Naive thymus-derived CD4-positive, alpha-beta T cell (primary cell): ENCODE measurements around the gene VPS18. TPM values are rescaled to one million over a fixed set of nuclear protein-coding genes. Genes with fewer than 3 reads are reported as not detected.

Experiments used
- ATAC-seq: fragments of 150-1000 bp; cut with Tn5 transposase; 2 replicates; pipeline ENCODE4 v1.10.0; 2021; ENCODE audit warnings: mild to moderate bottlenecking, moderate library complexity
- CTCF ChIA-PET: fragments of 350-600 bp; sonication (Branson Sonifier 250); formaldehyde crosslinking; loops from one replicate; lab custom pipeline; 2021; ENCODE audit warnings: antibody characterized with exemption; lab: Charles Lee
- POLR2A ChIA-PET: fragments of 350-600 bp; sonication (Branson Sonifier 250); formaldehyde crosslinking; loops from one replicate; lab custom pipeline; 2021; ENCODE audit warnings: antibody characterized with exemption, inconsistent platforms; lab: Charles Lee
- DNase-seq, 9 donors: peaks; one replicate each; pipeline versions ENCODE4 v3.0.0 to v3.0.0-alpha.2; 2020 to 2022; ENCODE audit warnings: mixed read lengths in 1 of 9
- H3K27ac ChIP-seq: one replicate; pipeline ENCODE4 v1.7.0; 2013; ENCODE audit warnings: mild to moderate bottlenecking, low read depth, low read length, moderate library complexity
- H3K27me3 ChIP-seq, 2 donors: one replicate each; pipeline ENCODE4 v1.7.0; 2013; ENCODE audit warnings: low read length in 2 of 2, mild to moderate bottlenecking in 2 of 2, moderate library complexity in 2 of 2; ENCODE audit not compliant: control insufficient read depth in 2 of 2, insufficient read depth in 2 of 2
- H3K36me3 ChIP-seq, 3 experiments: 1 replicate in 2 of 3; 2 replicates in 1 of 3; pipeline ENCODE4 v1.7.0; 2013; ENCODE audit warnings: low read length in 3 of 3, mild to moderate bottlenecking in 3 of 3, moderate library complexity in 1 of 3; ENCODE audit not compliant: insufficient read depth in 3 of 3, control insufficient read depth in 2 of 3
- H3K4me1 ChIP-seq, 2 donors: one replicate each; pipeline ENCODE4 v1.7.0; 2013; ENCODE audit warnings: low read length in 2 of 2, mild to moderate bottlenecking in 2 of 2, moderate library complexity in 1 of 2; ENCODE audit not compliant: control insufficient read depth in 2 of 2, insufficient read depth in 2 of 2
- H3K4me3 ChIP-seq: 2 replicates; pipeline ENCODE4 v1.7.0; 2013; ENCODE audit warnings: mild to moderate bottlenecking, low read length
- H3K9me3 ChIP-seq, 3 experiments: 1 replicate in 2 of 3; 2 replicates in 1 of 3; pipeline ENCODE4 v1.7.0; 2013; ENCODE audit warnings: low read length in 3 of 3; ENCODE audit not compliant: control insufficient read depth in 2 of 3
- H3K27ac Mint-ChIP-seq, 9 donors: one replicate each; pipeline ENCODE4 v1.8.0; 2020 to 2022; ENCODE audit warnings: mixed read lengths in 9 of 9, mild to moderate bottlenecking in 8 of 9, moderate library complexity in 5 of 9, inconsistent platforms in 2 of 9
- H3K27me3 Mint-ChIP-seq, 5 donors: one replicate each; pipeline ENCODE4 v1.8.0; 2021 to 2022; ENCODE audit warnings: mixed read lengths in 5 of 5, mild to moderate bottlenecking in 1 of 5
- H3K36me3 Mint-ChIP-seq, 5 donors: one replicate each; pipeline ENCODE4 v1.8.0; 2020 to 2022; ENCODE audit warnings: mixed read lengths in 5 of 5, mild to moderate bottlenecking in 3 of 5, inconsistent platforms in 1 of 5
- H3K4me1 Mint-ChIP-seq, 7 donors: one replicate each; pipeline ENCODE4 v1.8.0; 2020 to 2022; ENCODE audit warnings: mixed read lengths in 7 of 7, mild to moderate bottlenecking in 3 of 7, inconsistent platforms in 1 of 7
- H3K4me3 Mint-ChIP-seq, 10 donors: one replicate each; pipeline ENCODE4 v1.8.0; 2020 to 2022; ENCODE audit warnings: mild to moderate bottlenecking in 10 of 10, mixed read lengths in 10 of 10, moderate library complexity in 6 of 10, inconsistent platforms in 2 of 10
- H3K9me3 Mint-ChIP-seq, 11 donors: one replicate each; pipeline ENCODE4 v1.8.0; 2020 to 2022; ENCODE audit warnings: mixed read lengths in 11 of 11, mild to moderate bottlenecking in 4 of 11, inconsistent platforms in 1 of 11, moderate library complexity in 1 of 11
- intact Hi-C, 2 donors: fragments of 100-400 bp; cut with micrococcal nuclease; formaldehyde crosslinking; loops; one replicate each; pipeline ENCODE4 v1.15.1; 2023
- polyA plus RNA-seq, 2 donors: library from polyadenylated mRNA; unstranded; fragments of 300-500 nt; fragmentation: Illumina TruSeq; gene quantifications; one replicate each; pipeline ENCODE4 v1.2.3, GENCODE V29; 2021
- total RNA-seq, 6 experiments: library from RNA in 5 of 6; stranded (reverse) in 5 of 6; gene quantifications; 1 replicate in 5 of 6; 2 replicates in 1 of 6; pipeline ENCODE4 v1.2.3 and lab custom pipeline; 2021 to 2026

VPS18 gene
- total and polyA plus RNA-seq, 7 experiments from 2014 or later = 15.9 to 25.8 (median 20.5) TPM

GRCh38 chr15:40893019-40893670 is 1.1 kb upstream of the VPS18 start:
- ATAC-seq (no peak), DNase-seq (no peak)
- Histone ChIP-seq H3K9me3 (no peaks in the 10 kb centered on the region), H3K27me3 (no peaks in the 10 kb centered on the region), H3K36me3 (peaks cover 0 to 11% (median 0%) of the 10 kb centered on the region in 3 experiments), H3K27ac (peak overlapping the region; percentile 83), H3K4me1 (peaks cover 17 to 18% of the 10 kb centered on the region in 2 donors), H3K4me3 (no peak overlapping the region)
- Mint-ChIP-seq H3K27me3 (peaks cover 0 to 7% (median 0%) of the 10 kb centered on the region in 5 donors), H3K9me3 (no peaks in the 10 kb centered on the region), H3K36me3 (peaks cover 0 to 8% (median 0%) of the 10 kb centered on the region in 5 donors), H3K4me3 (peak overlapping the region in 9 of 10 donors; percentile 8 to 99 (median 96)), H3K27ac (peak overlapping the region in 7 of 9 donors; percentile 46 to 98 (median 96)), H3K4me1 (peaks cover 29 to 47% (median 37%) of the 10 kb centered on the region in 7 donors)
- intact Hi-C loops = loop anchor here (5.0 to 10.0 kb wide), 3 partner anchors 216 to 328 kb away; partner anchors contain the start of genes CCDC32 (in 1 of the 2), KNL1 (in 1 of the 2) and RPUSD2 (in 1 of the 2)
- POLR2A ChIA-PET = interaction anchor here (1.7 to 2.8 kb wide), 2 partner anchors 35 to 37 kb away, joined by 6 to 29 read pairs; no protein-coding TSS in a partner anchor
- CTCF ChIA-PET = interaction anchor here (0.6 to 5.5 kb wide), 8 partner anchors 8 to 191 kb away, joined by 3 to 101 read pairs (median 4); no protein-coding TSS in a partner anchor

- H3K27ac Mint-ChIP-seq = peak overlapping the region; percentile 87 to 98 (median 96)
Measured at GRCh38 chr15:40894681-40895448, 615 bp downstream of the VPS18 start.

GRCh38 chr15:40899536-40900207 is 5.4 kb downstream of the VPS18 start:
- Histone ChIP-seq H3K4me3 (no peak overlapping the region), H3K27ac (no peak overlapping the region), H3K36me3 (peaks cover 0 to 61% (median 23%) of the 10 kb centered on the region in 3 experiments), H3K4me1 (peaks cover 11 to 12% of the 10 kb centered on the region in 2 donors), H3K9me3 (no peaks in the 10 kb centered on the region), H3K27me3 (no peaks in the 10 kb centered on the region)
- peaks cover 32 to 52% (median 42%) of the 10 kb centered on the region in 7 donors for H3K4me1 Mint-ChIP-seq
- CTCF ChIA-PET = interaction anchor here (1.0 to 1.1 kb wide), 2 partner anchors 41 to 433 kb away, joined by 3 read pairs; partner anchors contain the start of genes NUSAP1 and OIP5
- no peaks in the 10 kb centered on the region for H3K9me3 Mint-ChIP-seq
- intact Hi-C loops = loop anchor here (5.0 to 10.0 kb wide), 5 partner anchors 215 to 875 kb away; partner anchors contain the start of genes CCDC32 (in 1 of the 2), INO80 (in 1 of the 2), KNL1 (in 1 of the 2) and MAPKBP1 (in 1 of the 2)
- no peak overlapping the region for H3K4me3 Mint-ChIP-seq
- H3K36me3 Mint-ChIP-seq = peaks cover 0 to 37% (median 5%) of the 10 kb centered on the region in 5 donors
- ATAC-seq (no peak), DNase-seq (no peak)
- no peak overlapping the region for H3K27ac Mint-ChIP-seq
- POLR2A ChIA-PET = no interaction called here
- H3K27me3 Mint-ChIP-seq = no peaks in the 10 kb centered on the region

More at GRCh38 chr15:40894681-40895448, 615 bp downstream of the VPS18 start:
- peak; percentile 65 for ATAC-seq
- CTCF ChIA-PET = interaction anchor here (0.6 to 5.5 kb wide), 17 partner anchors 9 to 765 kb away, joined by 3 to 101 read pairs (median 5); partner anchors contain the start of genes CHAC1, CHP1, EXD1 and MGA
- peak; percentile 34 to 62 (median 56) for DNase-seq
- H3K36me3 ChIP-seq = peaks cover 0 to 28% (median 0%) of the 10 kb centered on the region in 3 experiments
- no peaks in the 10 kb centered on the region for H3K27me3 ChIP-seq
- peaks cover 0 to 16% (median 0%) of the 10 kb centered on the region in 5 donors for H3K36me3 Mint-ChIP-seq
- peaks cover 0 to 7% (median 0%) of the 10 kb centered on the region in 5 donors for H3K27me3 Mint-ChIP-seq
- H3K4me1 Mint-ChIP-seq = peaks cover 30 to 47% (median 37%) of the 10 kb centered on the region in 7 donors
- POLR2A ChIA-PET = interaction anchor here (0.6 to 2.8 kb wide), 10 partner anchors 8 to 649 kb away, joined by 3 to 29 read pairs (median 4); partner anchors contain the start of genes CHP1, DNAJC17, INO80 and RAD51
- H3K27ac ChIP-seq = peak overlapping the region; percentile 83
- intact Hi-C loops = loop anchor here (1.0 to 10.0 kb wide), 18 partner anchors 9 to 388 kb away; partner anchors contain the start of genes DNAJC17 (in 2 of the 2), RMDN3 (in 2 of the 2), ZFYVE19 (in 2 of the 2) and CCDC32 (in 1 of the 2)
- H3K4me1 ChIP-seq = peaks cover 17 to 18% of the 10 kb centered on the region in 2 donors
- H3K4me3 ChIP-seq = peak overlapping the region; percentile 94
- peak overlapping the region; percentile 96 to 99 (median 98) for H3K4me3 Mint-ChIP-seq
- H3K9me3 Mint-ChIP-seq = no peaks in the 10 kb centered on the region
- no peaks in the 10 kb centered on the region for H3K9me3 ChIP-seq

- ChIA-PET POLR2A (interaction anchor here (1.0 to 1.4 kb wide), 2 partner anchors 45 to 205 kb away, joined by 3 read pairs; partner anchors contain the start of gene RAD51), CTCF (interaction anchor here (1.0 to 1.2 kb wide), 3 partner anchors 41 to 432 kb away, joined by 3 to 4 read pairs (median 3); partner anchors contain the start of genes NUSAP1 and OIP5)
- H3K27me3 ChIP-seq = no peaks in the 10 kb centered on the region
- ATAC-seq = no peak
- H3K4me1 Mint-ChIP-seq = peaks cover 25 to 45% (median 37%) of the 10 kb centered on the region in 7 donors
- peaks cover 0 to 61% (median 23%) of the 10 kb centered on the region in 3 experiments for H3K36me3 ChIP-seq
- H3K9me3 ChIP-seq = no peaks in the 10 kb centered on the region
- H3K9me3 Mint-ChIP-seq = no peaks in the 10 kb centered on the region
- intact Hi-C loops = loop anchor here (5.0 to 10.0 kb wide), 3 partner anchors 214 to 874 kb away; partner anchors contain the start of genes INO80 (in 1 of the 2), MAPKBP1 (in 1 of the 2), NUSAP1 (in 1 of the 2) and OIP5 (in 1 of the 2)
- H3K4me1 ChIP-seq = peaks cover 5 to 6% of the 10 kb centered on the region in 2 donors
- H3K4me3 ChIP-seq = no peak overlapping the region
- H3K36me3 Mint-ChIP-seq = peaks cover 0 to 37% (median 5%) of the 10 kb centered on the region in 5 donors
- DNase-seq = no peak
- H3K27ac Mint-ChIP-seq = peak overlapping the region in 2 of 9 donors; percentile 3 to 21
- no peak overlapping the region for H3K27ac ChIP-seq
- no peaks in the 10 kb centered on the region for H3K27me3 Mint-ChIP-seq
- peak overlapping the region in 1 of 10 donors; percentile 25 for H3K4me3 Mint-ChIP-seq
Measured at GRCh38 chr15:40900256-40901052, 6.2 kb downstream of the VPS18 start.

GRCh38 chr15:40901053-40901443 is 6.8 kb downstream of the VPS18 start:
- H3K36me3 Mint-ChIP-seq = peaks cover 0 to 37% (median 5%) of the 10 kb centered on the region in 5 donors
- intact Hi-C loops = loop anchor here (5.0 to 10.0 kb wide), 3 partner anchors 214 to 874 kb away; partner anchors contain the start of genes INO80 (in 1 of the 2), MAPKBP1 (in 1 of the 2), NUSAP1 (in 1 of the 2) and OIP5 (in 1 of the 2)
- CTCF ChIA-PET = interaction anchor here (1.2 to 2.0 kb wide), 2 partner anchors 44 to 285 kb away, joined by 4 to 6 read pairs; no protein-coding TSS in a partner anchor

More at GRCh38 chr15:40901053-40901443, 6.8 kb downstream of the VPS18 start:
- Histone ChIP-seq H3K4me3 (no peak overlapping the region), H3K27ac (no peak overlapping the region), H3K36me3 (peaks cover 0 to 61% (median 23%) of the 10 kb centered on the region in 3 experiments), H3K4me1 (peaks cover 0 to under 1% of the 10 kb centered on the region in 2 donors), H3K9me3 (no peaks in the 10 kb centered on the region), H3K27me3 (no peaks in the 10 kb centered on the region)
- Mint-ChIP-seq H3K4me3 (peak overlapping the region in 1 of 10 donors; percentile 25), H3K4me1 (peaks cover 19 to 43% (median 31%) of the 10 kb centered on the region in 7 donors), H3K27me3 (no peaks in the 10 kb centered on the region), H3K27ac (peak overlapping the region in 2 of 9 donors; percentile 21 to 53), H3K9me3 (no peaks in the 10 kb centered on the region)
- POLR2A ChIA-PET = interaction anchor here (1.0 to 1.4 kb wide), 2 partner anchors 45 to 206 kb away, joined by 3 read pairs; partner anchors contain the start of gene RAD51
- DNase-seq (no peak), ATAC-seq (no peak)
